NCI-H1092 treated with DMSO at 0.1 percent for 48 hours (cell line): ENCODE results near the gene HADHA.

ENCODE experiments used
- DNase-seq: peaks from one replicate; lab custom pipeline; 2025; lab: John Stamatoyannopoulos, UW

HADHA gene

DNA sequence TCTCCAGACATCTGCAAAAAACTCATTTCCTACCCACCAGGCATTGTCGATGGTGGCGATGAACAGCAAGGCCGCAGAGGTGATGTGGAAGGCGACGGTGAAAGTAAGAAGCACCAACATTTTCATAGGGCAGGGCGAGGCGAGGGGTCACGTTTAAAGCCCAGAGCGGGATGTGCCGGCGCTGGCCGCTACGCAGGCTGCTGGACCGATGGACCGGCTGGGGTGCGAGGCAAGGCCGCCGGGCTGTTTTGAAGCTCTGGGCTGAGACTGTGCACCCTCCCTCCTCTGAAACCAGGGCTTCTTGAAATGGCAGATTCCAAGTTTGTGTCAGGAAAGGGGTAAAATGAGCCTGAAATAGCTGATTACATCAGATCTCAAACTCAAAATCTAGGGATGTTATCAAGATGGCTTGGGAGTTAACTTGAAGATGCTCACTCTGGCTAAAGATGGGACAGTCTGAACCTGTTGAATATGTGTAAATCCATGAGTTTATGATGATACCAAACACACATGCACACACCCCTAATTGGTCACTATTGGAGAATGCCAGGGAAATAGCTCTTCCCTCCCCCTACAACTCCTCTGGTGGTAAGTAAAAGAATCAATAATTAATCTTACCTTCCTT, 103.2 kb downstream of the HADHA start:
- DNase-seq: no peak
